OCI-LY3 (cell line): Measurements from ENCODE around the gene CAMSAP2.

Experiments
- CTCF ChIP-seq: fragments of 200-600, 300-600 bp; sonication (generic); IDR thresholded peaks from 2 replicates; pipeline ENCODE4 v1.5.1; 2014; ENCODE audit warnings: antibody characterized with exemption, low read length, low read depth
- EZH2phosphoT487 ChIP-seq: fragments of 200-600 bp; shearing (Covaris generic); IDR thresholded peaks from 2 replicates; pipeline ENCODE4 v1.6.1; 2018; ENCODE audit warnings: antibody characterized with exemption, mixed run types, low read depth

DNA sequence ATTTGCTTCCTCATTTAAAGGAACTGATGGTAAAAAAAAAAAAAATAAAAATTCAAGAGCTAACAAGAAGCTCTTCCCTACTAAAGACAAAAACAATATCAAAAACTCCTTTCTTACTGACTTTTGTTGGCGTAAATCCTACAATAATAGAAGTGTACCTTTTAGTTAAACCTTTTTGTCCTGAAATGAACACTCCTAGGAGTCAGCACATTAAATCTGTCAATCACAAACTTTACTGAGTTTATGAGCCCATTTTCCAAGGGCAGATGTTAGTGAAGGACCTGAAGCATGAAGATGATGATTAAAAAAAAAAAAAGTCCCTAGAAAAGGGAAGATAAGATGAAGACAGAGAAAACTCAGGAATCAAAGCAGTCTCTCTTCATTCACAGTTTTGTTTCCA, 46.4 kb upstream of the CAMSAP2 start:
- TF ChIP-seq CTCF = no peak
- no peak for TF ChIP-seq EZH2phosphoT487
